VCaP (cell line): ENCODE data around the gene NPFFR1.
A peak's percentile ranks its signal among the peaks of the same experiment; 100 is the strongest.

Source experiments
- H3K27ac ChIP-seq: fragments of 450-650 bp; 2 replicates; pipeline ENCODE4 v1.5.1; 2017
- TF ChIP-seq, protein P1 (sequence below): fragments of 450-650 bp; conservative IDR thresholded peaks from 2 replicates; pipeline ENCODE4 v1.5.1; 2017; ENCODE audit warnings: mild to moderate bottlenecking, moderate library complexity

The NPFFR1 gene

DNA sequence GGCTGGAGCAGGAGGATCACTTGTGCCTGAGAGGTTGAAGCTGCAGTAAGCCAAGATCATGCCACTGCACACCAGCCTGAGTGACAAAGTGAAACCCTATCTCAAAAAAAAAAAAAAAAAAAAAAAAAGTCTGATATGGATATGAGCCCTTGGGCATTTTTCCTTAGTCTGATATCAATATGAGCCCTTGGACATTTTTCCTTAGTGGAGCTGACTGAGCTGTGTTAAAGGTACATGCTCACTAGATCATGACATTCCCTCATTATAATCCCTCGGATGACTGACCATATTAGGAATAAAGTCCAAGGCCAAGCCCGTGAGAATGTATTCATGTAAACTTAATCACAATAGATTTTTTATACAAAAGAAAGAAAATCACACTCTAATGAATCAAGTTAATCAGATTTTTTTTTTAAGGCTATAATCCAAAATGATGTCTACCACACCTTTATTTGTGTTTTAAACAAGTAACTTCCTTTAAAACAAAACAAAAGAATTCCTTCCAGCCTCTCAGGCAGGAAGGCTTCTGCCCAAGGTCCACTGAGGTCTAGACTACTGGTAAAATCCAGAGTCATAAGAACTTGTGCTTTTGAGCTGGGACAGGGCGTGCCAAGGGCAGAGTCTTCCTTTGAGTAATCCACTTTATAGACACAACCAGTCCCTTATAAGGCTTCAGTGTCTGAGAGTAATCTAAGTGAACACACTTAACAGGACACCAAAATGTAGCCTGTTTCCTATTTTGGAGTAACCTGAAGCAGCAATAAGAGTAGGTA is 56.1 kb downstream of the NPFFR1 start:
- 0 out of 2 replicates have a peak overlapping the region, but pooled peaks have one; percentile 16 for H3K27ac ChIP-seq

DNA sequence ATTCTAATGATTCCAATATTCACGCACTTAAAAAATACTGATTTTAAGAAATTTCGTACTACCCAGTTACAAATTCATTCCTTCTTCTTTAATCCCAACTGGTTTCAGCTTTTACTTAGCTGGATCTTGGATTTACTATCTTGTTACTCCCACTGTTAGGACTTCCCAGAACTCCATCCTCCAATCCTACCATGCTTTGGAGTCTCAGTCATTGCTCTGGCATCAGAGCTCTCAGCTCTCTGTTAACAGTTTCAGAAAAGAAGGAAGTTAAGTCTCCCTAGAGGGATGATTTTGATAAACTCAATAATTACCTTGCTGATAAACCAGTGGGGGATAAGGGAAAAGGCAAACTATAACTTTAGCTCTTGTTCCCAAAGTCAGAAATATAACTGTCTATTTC is 60.1 kb downstream of the NPFFR1 start:
- no peak overlapping the region; the same call in 1 of the 2 replicates for H3K27ac ChIP-seq
- TF ChIP-seq, protein P1, sequence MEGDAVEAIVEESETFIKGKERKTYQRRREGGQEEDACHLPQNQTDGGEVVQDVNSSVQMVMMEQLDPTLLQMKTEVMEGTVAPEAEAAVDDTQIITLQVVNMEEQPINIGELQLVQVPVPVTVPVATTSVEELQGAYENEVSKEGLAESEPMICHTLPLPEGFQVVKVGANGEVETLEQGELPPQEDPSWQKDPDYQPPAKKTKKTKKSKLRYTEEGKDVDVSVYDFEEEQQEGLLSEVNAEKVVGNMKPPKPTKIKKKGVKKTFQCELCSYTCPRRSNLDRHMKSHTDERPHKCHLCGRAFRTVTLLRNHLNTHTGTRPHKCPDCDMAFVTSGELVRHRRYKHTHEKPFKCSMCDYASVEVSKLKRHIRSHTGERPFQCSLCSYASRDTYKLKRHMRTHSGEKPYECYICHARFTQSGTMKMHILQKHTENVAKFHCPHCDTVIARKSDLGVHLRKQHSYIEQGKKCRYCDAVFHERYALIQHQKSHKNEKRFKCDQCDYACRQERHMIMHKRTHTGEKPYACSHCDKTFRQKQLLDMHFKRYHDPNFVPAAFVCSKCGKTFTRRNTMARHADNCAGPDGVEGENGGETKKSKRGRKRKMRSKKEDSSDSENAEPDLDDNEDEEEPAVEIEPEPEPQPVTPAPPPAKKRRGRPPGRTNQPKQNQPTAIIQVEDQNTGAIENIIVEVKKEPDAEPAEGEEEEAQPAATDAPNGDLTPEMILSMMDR, result no peak

More for the DNA sequence above, 56.1 kb downstream of the NPFFR1 start:
- TF ChIP-seq, protein P1, result no peak

DNA sequence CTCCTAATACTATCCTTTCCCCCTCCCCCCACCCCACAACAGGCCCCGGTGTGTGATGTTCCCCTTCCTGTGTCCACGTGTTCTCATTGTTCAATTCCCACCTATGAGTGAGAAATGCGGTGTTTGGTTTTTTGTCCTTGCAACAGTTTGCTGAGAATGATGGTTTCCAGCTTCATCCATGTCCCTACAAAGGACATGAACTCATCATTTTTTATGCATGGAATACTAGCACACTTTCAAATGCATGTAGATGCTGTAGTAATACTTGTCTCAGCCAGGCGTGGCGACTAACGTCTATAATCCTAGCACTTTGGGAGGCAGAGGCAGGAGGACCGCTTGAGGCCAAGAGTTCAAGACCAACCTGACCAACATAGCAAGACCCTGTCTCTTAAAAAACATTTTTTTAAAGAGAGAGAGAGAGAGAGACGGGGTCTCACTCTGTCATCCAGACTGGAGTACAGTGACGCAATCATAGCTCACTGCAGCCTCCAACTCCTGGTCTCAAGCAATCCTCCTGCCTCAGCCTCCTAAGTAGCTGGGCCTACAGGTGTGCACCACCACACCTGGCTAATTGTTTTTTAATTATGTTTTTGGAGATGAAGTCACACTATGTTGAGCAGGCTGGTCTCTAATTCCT is 60.9 kb downstream of the NPFFR1 start:
- peak overlapping the region; percentile 36 for H3K27ac ChIP-seq

DNA sequence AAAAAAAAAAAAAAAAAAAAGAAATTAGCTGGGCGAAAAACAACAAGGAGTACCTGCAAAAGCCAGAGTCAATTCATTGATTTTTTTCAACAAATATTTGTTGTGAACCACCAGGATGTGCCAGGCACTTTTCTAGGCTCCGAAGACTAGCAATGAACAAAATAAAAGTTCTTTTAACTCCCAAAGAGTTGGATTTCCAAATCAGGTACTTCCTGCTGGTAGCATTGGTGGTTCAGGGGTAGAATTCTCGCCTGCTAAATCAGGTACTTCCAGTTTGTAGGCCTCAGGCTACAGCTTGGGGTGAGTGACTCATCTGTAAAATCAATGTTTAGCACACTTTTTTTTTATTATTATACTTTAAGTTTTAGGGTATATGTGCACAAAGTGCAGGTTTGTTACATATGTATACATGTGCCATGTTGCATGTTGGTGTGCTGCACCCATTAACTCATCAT is 61.4 kb downstream of the NPFFR1 start:
- TF ChIP-seq, protein P1, result no peak
- peak overlapping the region; percentile 36 for H3K27ac ChIP-seq

DNA sequence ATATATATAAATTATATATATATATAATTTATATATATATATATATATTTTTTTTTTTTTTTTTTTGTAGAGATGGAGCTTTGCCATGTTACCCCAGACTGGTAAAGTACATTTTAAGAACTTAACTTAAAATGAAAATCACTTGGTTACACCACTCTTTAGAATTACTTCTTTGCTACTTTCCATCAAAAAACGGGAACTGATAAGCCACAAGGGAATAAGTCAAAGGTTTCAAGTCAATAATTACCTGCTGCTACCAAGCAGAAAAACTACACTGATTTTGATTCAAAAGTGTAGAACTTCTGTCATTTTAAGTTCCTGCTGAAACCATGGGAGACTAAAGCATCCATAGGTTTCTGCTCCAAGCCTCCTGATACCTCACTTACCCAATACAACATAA is 62.8 kb downstream of the NPFFR1 start:
- TF ChIP-seq, protein P1, result no peak
- no peak overlapping the region for H3K27ac ChIP-seq

DNA sequence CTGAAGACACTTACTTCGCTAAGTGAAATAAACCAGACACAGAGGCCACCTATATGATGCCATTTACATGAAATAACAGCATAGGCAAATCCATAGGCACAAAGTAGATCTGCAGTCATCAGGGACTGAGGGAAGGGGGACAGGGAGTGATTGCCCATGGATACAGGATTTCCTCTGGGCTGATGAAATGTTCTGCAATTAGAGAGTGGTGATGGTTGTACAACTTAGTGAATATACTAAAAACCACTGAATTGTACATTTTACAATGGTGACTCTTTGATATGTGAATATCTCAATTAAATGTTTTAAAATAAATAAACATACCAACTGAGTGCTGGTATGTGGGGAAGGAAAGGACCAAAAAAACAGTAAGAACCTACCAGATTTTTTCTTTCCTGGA is 70.9 kb downstream of the NPFFR1 start:
- TF ChIP-seq, protein P1, result no peak
- no peak overlapping the region for H3K27ac ChIP-seq

DNA sequence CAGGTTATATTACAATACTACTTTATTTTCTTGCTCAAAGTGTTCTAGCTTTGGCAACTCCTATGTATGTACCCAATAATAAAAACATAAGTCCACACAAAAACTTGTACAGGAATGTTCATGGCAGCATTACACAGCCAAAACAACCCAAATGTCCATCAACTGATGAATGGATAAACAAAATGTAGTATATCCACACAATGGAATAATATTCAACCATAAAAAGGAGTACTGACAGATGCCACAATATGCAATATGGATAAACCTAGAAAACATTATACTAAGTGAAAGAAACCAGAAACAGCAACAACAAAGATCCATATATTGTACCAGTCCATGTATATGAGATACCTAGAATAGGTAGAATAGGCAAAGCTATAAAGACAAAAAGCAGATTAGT is 71.5 kb downstream of the NPFFR1 start:
- no peak overlapping the region for H3K27ac ChIP-seq
- TF ChIP-seq, protein P1, result no peak

DNA sequence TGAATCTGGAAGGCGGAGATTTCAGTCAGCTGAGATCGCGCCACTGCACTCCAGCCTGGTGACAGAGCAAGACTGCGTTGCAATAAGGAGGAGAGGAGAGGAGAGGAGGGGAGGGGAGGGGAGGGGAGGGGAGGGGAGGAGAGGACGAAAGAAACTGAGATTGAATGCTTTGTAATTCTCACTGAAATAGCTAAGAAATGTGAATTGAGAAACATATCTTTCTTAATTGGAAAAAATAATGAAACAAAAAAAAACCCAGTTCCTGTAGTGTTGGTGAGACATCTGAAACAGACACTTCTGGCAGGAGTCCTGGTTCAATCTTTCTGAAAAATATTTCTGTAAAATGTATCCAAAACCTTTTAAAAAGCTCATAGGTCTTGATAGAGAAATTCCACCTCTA is 77.0 kb downstream of the NPFFR1 start:
- TF ChIP-seq, protein P1, result no peak
- H3K27ac ChIP-seq, result no peak overlapping the region
